Right hindlimb (tissue), 1 donor: ENCODE measurements around the gene HMGB1.
A peak's percentile ranks its signal among the peaks of the same experiment; 100 is the strongest.
"Not testable (repeated sequence)": the region's sequence is repeated elsewhere in the genome, so short reads cannot be mapped to it uniquely, and the experiment has no call there.

Experiments used
- DNase-seq: peaks from one replicate; pipeline ENCODE4 v3.0.0-alpha.2; 2018

HMGB1 gene

GRCh38 chr13:30464496-30465342 lies 1.0 kb downstream of the HMGB1 start:
- DNase-seq = peak; percentile 92

- no peak for DNase-seq
Measured at GRCh38 chr13:30463787-30464495, 1.8 kb downstream of the HMGB1 start.

- not testable (repeated sequence) for DNase-seq
Measured at GRCh38 chr13:30461279-30462066, 4.3 kb downstream of the HMGB1 start.

GRCh38 chr13:30457306-30457891 lies 8.3 kb downstream of the HMGB1 start:
- DNase-seq = no peak

GRCh38 chr13:30456290-30456689 lies 9.4 kb downstream of the HMGB1 start:
- DNase-seq = no peak

GRCh38 chr13:30454991-30455390 lies 10.7 kb downstream of the HMGB1 start:
- DNase-seq = no peak

GRCh38 chr13:30453727-30454126 lies 12.0 kb downstream of the HMGB1 start:
- DNase-seq = no peak

- not testable (repeated sequence) for DNase-seq
Measured at GRCh38 chr13:30451476-30451875, 14.3 kb downstream of the HMGB1 start.

GRCh38 chr13:30450066-30450465 lies 15.7 kb downstream of the HMGB1 start:
- DNase-seq = no peak

- DNase-seq = no peak
Measured at GRCh38 chr13:30448441-30448840, 17.3 kb downstream of the HMGB1 start.

GRCh38 chr13:30446126-30446500 lies 19.6 kb downstream of the HMGB1 start:
- no peak for DNase-seq

GRCh38 chr13:30443957-30444404 lies 21.8 kb downstream of the HMGB1 start:
- DNase-seq = no peak

- not testable (repeated sequence) for DNase-seq
Measured at GRCh38 chr13:30443491-30443890, 22.2 kb downstream of the HMGB1 start.

GRCh38 chr13:30442926-30443325 lies 22.8 kb downstream of the HMGB1 start:
- no peak for DNase-seq

- DNase-seq = no peak
Measured at GRCh38 chr13:30440910-30441703, 24.6 kb downstream of the HMGB1 start.

GRCh38 chr13:30438286-30438685 lies 27.4 kb downstream of the HMGB1 start:
- no peak for DNase-seq

GRCh38 chr13:30437177-30437576 lies 28.6 kb downstream of the HMGB1 start:
- no peak for DNase-seq

GRCh38 chr13:30435911-30436451 lies 29.8 kb downstream of the HMGB1 start:
- DNase-seq = no peak

- DNase-seq = no peak
Measured at GRCh38 chr13:30431269-30431940, 34.3 kb downstream of the HMGB1 start.

- DNase-seq = no peak
Measured at GRCh38 chr13:30429721-30430694, 35.7 kb downstream of the HMGB1 start.
